K562 (cell line): ENCODE measurements around the gene NCOA4. TPM values are rescaled to one million over a fixed set of nuclear protein-coding genes. Genes with fewer than 3 reads are reported as not detected.
A peak's percentile ranks its signal among the peaks of the same experiment; 100 is the strongest.
"Not testable (repeated sequence)": the region's sequence is repeated elsewhere in the genome, so short reads cannot be mapped to it uniquely, and the experiment has no call there.

Source experiments
- ATAC-seq: fragments of 200-7000 bp; cut with Tn5 transposase; 3 replicates; pipeline ENCODE4 v1.9.1; 2020; ENCODE audit warnings: moderate library complexity
- BruUV-seq: library from RNA; stranded (reverse); fragments of 400-500 nt; replicated peaks from 2 replicates; lab custom pipeline; 2021; lab: Mats Ljungman, UMichigan
- CTCF ChIA-PET: fragments of 300-600 bp; formaldehyde crosslinking; extraction: SDS; loops from one replicate; lab custom pipeline; 2021; ENCODE audit warnings: low intra/inter-chr PET ratio; lab: Yijun Ruan, JAX
- POLR2A ChIA-PET: fragments of 300-600, 350-650 bp; sonication (Branson Sonifier 250); formaldehyde crosslinking; extraction: SDS; loops from one replicate; lab custom pipeline; 2021; ENCODE audit warnings: antibody characterized with exemption, inconsistent platforms; lab: Yijun Ruan, JAX
- DNase-seq, 4 experiments: peaks; one replicate each; pipeline versions ENCODE4 v3.0.0 to v3.0.0-alpha.2; 2011 to 2018; ENCODE audit warnings: low spot score in 3 of 4, mixed read lengths in 3 of 4; ENCODE audit errors: extremely low read depth in 1 of 4
- FAIRE-seq: peaks from 2 replicates; lab custom pipeline; 2011; peaks lifted over from hg19 to GRCh38; lab: Jason Lieb, UNC
- H2AFZ ChIP-seq: 2 replicates; pipeline ENCODE4 v1.6.0; 2011; ENCODE audit warnings: low read depth, low read length, control low read depth, inconsistent platforms
- H3K27ac ChIP-seq: fragments of 200-600 bp; 3 replicates; pipeline ENCODE4 v1.8.0; 2011; ENCODE audit warnings: low read depth, mild to moderate bottlenecking, control low read depth, inconsistent platforms, low read length, moderate library complexity, mixed read lengths; ENCODE audit errors: extremely low read depth
- H3K27me3 ChIP-seq, 2 experiments: fragments of 300-600 bp in 1 of 2; 2 replicates in 1 of 2; 3 replicates in 1 of 2; pipeline versions ENCODE4 v1.6.0 to v1.8.0; 2011; ENCODE audit warnings: inconsistent platforms in 2 of 2, low read length in 2 of 2, mild to moderate bottlenecking in 1 of 2, mixed read lengths in 1 of 2, moderate library complexity in 1 of 2; ENCODE audit not compliant: control insufficient read depth in 2 of 2, insufficient read depth in 2 of 2
- H3K36me3 ChIP-seq: fragments of 300-600 bp; 3 replicates; pipeline ENCODE4 v1.8.0; 2011; ENCODE audit warnings: mild to moderate bottlenecking, low read length, inconsistent platforms; ENCODE audit not compliant: control insufficient read depth, insufficient read depth
- H3K4me1 ChIP-seq, 2 experiments: fragments of 200-600 bp in 1 of 2; replicated peaks in 1 of 2; 2 replicates in 1 of 2; 3 replicates in 1 of 2; pipeline versions ENCODE4 v1.5.1 to v1.8.0; 2011; ENCODE audit warnings: inconsistent platforms in 2 of 2, low read length in 2 of 2, mild to moderate bottlenecking in 1 of 2, mixed read lengths in 1 of 2, moderate library complexity in 1 of 2; ENCODE audit not compliant: control insufficient read depth in 2 of 2, insufficient read depth in 2 of 2
- H3K4me2 ChIP-seq: 2 replicates; pipeline ENCODE4 v1.6.1; 2011; ENCODE audit warnings: low read length, control low read depth, inconsistent platforms, mixed read lengths; ENCODE audit not compliant: insufficient read depth
- H3K4me3 ChIP-seq: fragments of 200-600 bp; sonication (generic), shearing (Covaris generic); 2 replicates; pipeline ENCODE4 v1.5.1; 2016; ENCODE audit warnings: control low read depth, inconsistent platforms
- H3K79me2 ChIP-seq: fragments of 200-600 bp; 3 replicates; pipeline ENCODE4 v1.8.0; 2011; ENCODE audit warnings: low read length, inconsistent platforms; ENCODE audit not compliant: control insufficient read depth, insufficient read depth
- H3K9ac ChIP-seq, 2 experiments: 2 replicates each; pipeline versions ENCODE4 v1.6.0 to v1.6.1; 2011; ENCODE audit warnings: low read depth in 2 of 2, low read length in 2 of 2, control low read depth in 1 of 2, inconsistent platforms in 1 of 2, mild to moderate bottlenecking in 1 of 2, mixed read lengths in 1 of 2; ENCODE audit not compliant: insufficient read depth in 1 of 2
- H3K9me1 ChIP-seq: one replicate; pipeline ENCODE4 v1.6.0; 2011; ENCODE audit warnings: inconsistent platforms, mild to moderate bottlenecking, low read length, moderate library complexity; ENCODE audit not compliant: control insufficient read depth, insufficient read depth
- H3K9me3 ChIP-seq: replicated peaks from 2 replicates; pipeline ENCODE4 v1.5.1; 2011; ENCODE audit warnings: low read depth, low read length, inconsistent platforms; ENCODE audit not compliant: control insufficient read depth, insufficient read depth
- H4K20me1 ChIP-seq: replicated peaks from 2 replicates; pipeline ENCODE4 v1.6.1; 2011; ENCODE audit warnings: low read length, inconsistent platforms, mixed read lengths; ENCODE audit not compliant: control insufficient read depth, insufficient read depth
- SMAD3 ChIP-seq: fragments of 450-650 bp; formaldehyde crosslinking; conservative IDR thresholded peaks from 2 replicates; pipeline ENCODE4 v1.4.0; 2020; ENCODE audit warnings: mild to moderate bottlenecking
- ZBTB40 ChIP-seq, 2 experiments: fragments of 450-650 bp in 1 of 2; sonication (generic) in 1 of 2; formaldehyde crosslinking in 1 of 2; IDR thresholded peaks; 2 replicates each; pipeline versions ENCODE4 v1.7.1 to v1.9.0; 2016 to 2022; ENCODE audit warnings: inconsistent platforms in 1 of 2, mild to moderate bottlenecking in 1 of 2, missing genetic modification reagents in 1 of 2
- ZNF121 ChIP-seq: sonication (generic); formaldehyde crosslinking; conservative IDR thresholded peaks from 2 replicates; pipeline ENCODE4 v1.8.0; 2022; ENCODE audit warnings: missing genetic modification reagents
- WGBS: fragments of 100-300 bp; shearing (Covaris generic); methylation state at CpG from one replicate; pipeline ENCODE4 v1.1.6; 2016; ENCODE audit warnings: low coverage, mixed read lengths; ENCODE audit not compliant: insufficient coverage; ENCODE audit errors: missing lambda C conversion rate; 5-methylcytosine and 5-hydroxymethylcytosine counted together
- in situ Hi-C: fragments of 300-500 bp; cut with MboI; formaldehyde crosslinking; loops from 4 replicates; pipeline ENCODE4 v1.15.0; 2018; ENCODE audit warnings: inconsistent platforms, mixed read lengths
- intact Hi-C: fragments of 100-400 bp; cut with micrococcal nuclease; formaldehyde crosslinking; loops from 2 replicates; pipeline ENCODE4 v1.14.2; 2022
- polyA plus RNA-seq, 8 experiments: library from polyadenylated mRNA; depleted of rRNA in 4 of 8; stranded (reverse) in 5 of 8; unstranded in 3 of 8; fragments of >200 nt; fragmentation: Nextera tagmentation in 2 of 8; fragmentation: Illumina TruSeq in 1 of 8; extraction: Ambion mirVana in 2 of 8; extraction: Trizol in 1 of 8; gene quantifications; 2 replicates each; pipeline versions ENCODE4 v1.2.1 to v1.2.3, GENCODE V29; 2011 to 2014; ENCODE audit warnings: inconsistent platforms in 1 of 8, missing spikeins in 1 of 8
- total RNA-seq, 7 experiments: library from RNA; depleted of rRNA in 6 of 7; stranded (reverse); fragments of >200 nt in 6 of 7; fragmentation: Illumina TruSeq in 2 of 7; extraction: Trizol in 2 of 7; gene quantifications; 2 replicates each; pipeline versions ENCODE4 v1.2.1 to v1.2.3, GENCODE V29; 2011 to 2021; ENCODE audit warnings: low replicate concordance in 1 of 7

Gene NCOA4
- total and polyA plus RNA-seq, 9 of the 15 experiments (the other 6 are each of a cell fraction or from before 2014, with no cell fraction given), result 89.8 to 283 (median 181) TPM

GRCh38 chr10:45997557-45997956 is 32.9 kb downstream of the NCOA4 start:
- in situ Hi-C loops (loop anchor here (5.0 kb wide), 1 partner anchor 130 kb away; no protein-coding TSS in a partner anchor), intact Hi-C loops (no loop called here)
- TF ChIP-seq SMAD3, result no peak
- TF ChIP-seq ZNF121 (CRISPR knock-in tag), result peak; percentile 9; the same call in 1 of the 2 replicates
- TF ChIP-seq ZBTB40 (IDR thresholded peaks at IDR 0.05), result 0 out of 2 replicates have a peak, but pooled peaks have one; percentile 19
- TF ChIP-seq ZBTB40 (CRISPR knock-in tag; IDR thresholded peaks at IDR 0.05), result no peak
- H3K4me2 ChIP-seq, result no peak overlapping the region
- no peaks in the 10 kb centered on the region for H3K27me3 ChIP-seq
- H3K9me1 ChIP-seq, result no peaks in the 10 kb centered on the region
- H3K4me3 ChIP-seq, result no peak overlapping the region
- H3K36me3 ChIP-seq, result peaks cover 69% of the 10 kb centered on the region
- no TSS peak for BruUV-seq
- H3K27ac ChIP-seq, result peak overlapping the region; percentile 11; the same call in 1 of the 3 replicates
- H3K4me1 ChIP-seq, result peaks cover 12 to 31% of the 10 kb centered on the region in 2 experiments; a peak in 4 of 5 replicates
- H3K79me2 ChIP-seq, result peaks cover 34% of the 10 kb centered on the region
- POLR2A ChIA-PET, result interaction anchor here (0.9 kb wide), 1 partner anchor 65 kb away, joined by 3 read pairs; no protein-coding TSS in a partner anchor
- 0 out of 2 replicates have a peak, but pooled peaks cover 2% of the 10 kb centered on the region for H3K9me3 ChIP-seq
- DNase-seq, result no peak
- CTCF ChIA-PET, result no interaction called here
- WGBS, result 78% methylated on average over 4 of the region's 4 CpGs
- no peak overlapping the region for H2AFZ ChIP-seq
- H4K20me1 ChIP-seq, result no peaks in the 10 kb centered on the region
- no peak for FAIRE-seq
- H3K9ac ChIP-seq, result no peak overlapping the region
- ATAC-seq, result no peak

- H3K9me3 ChIP-seq, H3K27ac ChIP-seq, H3K9me1 ChIP-seq, in situ Hi-C loops, H2AFZ ChIP-seq, BruUV-seq, CTCF ChIA-PET, ATAC-seq, H3K27me3 ChIP-seq, FAIRE-seq, H3K9ac ChIP-seq, H3K4me3 ChIP-seq, H4K20me1 ChIP-seq, DNase-seq, H3K4me1 ChIP-seq, intact Hi-C loops, H3K4me2 ChIP-seq: not testable (repeated sequence)
- POLR2A ChIA-PET, result interaction anchor here (1.7 kb wide), 1 partner anchor 15 kb away, joined by 6 read pairs; no protein-coding TSS in a partner anchor
- 71% methylated on average over 3 of the region's 3 CpGs for WGBS
- H3K36me3 ChIP-seq, result peaks cover 66% of the 10 kb centered on the region
- peaks cover 39% of the 10 kb centered on the region for H3K79me2 ChIP-seq
These were observed 44.8 kb downstream of the NCOA4 start for GRCh38 chr10:45985590-45985989.
